DND-41 (cell line): Measurements from ENCODE around the gene NOC2L.
A peak's percentile ranks its signal among the peaks of the same experiment; 100 is the strongest.
"Not testable (repeated sequence)": the region's sequence is repeated elsewhere in the genome, so short reads cannot be mapped to it uniquely, and the experiment has no call there.

Source experiments
- ATAC-seq: fragments of 200-7000 bp; cut with Tn5 transposase; 3 replicates; pipeline ENCODE4 v1.9.1; 2021; ENCODE audit warnings: low read depth; ENCODE audit not compliant: insufficient read depth
- DNase-seq: peaks from one replicate; pipeline ENCODE4 v3.0.0-alpha.2; 2020
- H2AFZ ChIP-seq: 2 replicates; pipeline ENCODE4 v1.6.0; 2012; ENCODE audit warnings: low read depth, low read length
- H3K27ac ChIP-seq: 2 replicates; pipeline ENCODE4 v1.5.1; 2012; ENCODE audit warnings: low read length, inconsistent platforms
- H3K27me3 ChIP-seq: fragments of 200-600 bp; sonication (generic); 2 replicates; pipeline ENCODE4 v1.6.0; 2012; ENCODE audit warnings: low read length, mild to moderate bottlenecking, inconsistent platforms; ENCODE audit not compliant: insufficient read depth, poor library complexity
- H3K36me3 ChIP-seq: 2 replicates; pipeline ENCODE4 v1.5.1; 2012; ENCODE audit warnings: low read length, inconsistent platforms; ENCODE audit not compliant: insufficient read depth
- H3K4me1 ChIP-seq: 2 replicates; pipeline ENCODE4 v1.5.1; 2012; ENCODE audit warnings: mild to moderate bottlenecking, low read length; ENCODE audit not compliant: insufficient read depth
- H3K4me2 ChIP-seq: 2 replicates; pipeline ENCODE4 v1.6.0; 2012; ENCODE audit warnings: mild to moderate bottlenecking, moderate library complexity, low read length, inconsistent platforms; ENCODE audit not compliant: insufficient read depth
- H3K4me3 ChIP-seq, 2 experiments: fragments of 200-600 bp in 1 of 2; shearing (Covaris generic) in 1 of 2; 2 replicates each; pipeline ENCODE4 v1.5.1; 2012 to 2016; ENCODE audit warnings: inconsistent platforms in 2 of 2, low read length in 2 of 2, mild to moderate bottlenecking in 2 of 2, low read depth in 1 of 2, moderate library complexity in 1 of 2
- H3K79me2 ChIP-seq: 2 replicates; pipeline ENCODE4 v1.6.0; 2012; ENCODE audit warnings: low read length, inconsistent platforms; ENCODE audit not compliant: insufficient read depth
- H3K9ac ChIP-seq: 2 replicates; pipeline ENCODE4 v1.6.0; 2012; ENCODE audit warnings: low read depth, mild to moderate bottlenecking, inconsistent platforms, low read length, moderate library complexity
- H3K9me3 ChIP-seq: 2 replicates; pipeline ENCODE4 v1.5.1; 2012; ENCODE audit warnings: low read length, moderate library complexity, mild to moderate bottlenecking, inconsistent platforms; ENCODE audit not compliant: insufficient read depth, severe bottlenecking
- H4K20me1 ChIP-seq: 2 replicates; pipeline ENCODE4 v1.6.0; 2012; ENCODE audit warnings: low read length; ENCODE audit not compliant: insufficient read depth
- EZH2 ChIP-seq: IDR thresholded peaks from 3 replicates; pipeline ENCODE4 v1.6.1; 2012; ENCODE audit warnings: borderline replicate concordance, low read depth, mild to moderate bottlenecking, moderate library complexity, low read length, inconsistent platforms; ENCODE audit not compliant: severe bottlenecking
- TF ChIP-seq, protein P1 (sequence below): IDR thresholded peaks from 2 replicates; pipeline ENCODE4 v1.5.1; 2012; ENCODE audit warnings: borderline replicate concordance, low read length, moderate library complexity, mild to moderate bottlenecking; ENCODE audit not compliant: poor library complexity, severe bottlenecking; ENCODE audit errors: extremely low read depth

Gene NOC2L

DNA sequence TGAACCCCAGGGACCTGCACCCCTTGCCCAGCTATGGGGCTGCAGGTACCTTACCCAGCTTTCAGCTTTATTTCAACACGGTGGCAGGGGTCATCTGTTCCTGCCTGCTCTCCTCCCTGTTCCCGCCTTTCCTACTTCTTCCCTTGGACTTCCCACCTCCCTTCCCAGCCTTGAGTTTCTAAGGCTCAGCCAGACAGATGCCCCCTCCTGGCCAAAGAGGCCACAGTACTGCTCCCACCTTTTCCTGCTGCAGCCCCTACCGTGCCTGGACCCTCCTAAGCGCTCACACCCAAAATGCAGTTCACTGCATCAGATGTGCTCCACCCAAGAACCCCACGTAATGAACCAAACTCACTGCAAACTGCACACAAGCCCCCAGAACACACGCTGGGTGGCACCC lies 7.7 kb downstream of the NOC2L start:
- Histone ChIP-seq H3K9ac (no peak overlapping the region), H3K4me3 (no peak overlapping the region), H3K27ac (no peak overlapping the region), H3K4me1 (no peaks in the 10 kb centered on the region; the same call in 1 of the 2 replicates), H4K20me1 (peaks cover 66% of the 10 kb centered on the region), H3K9me3 (no peaks in the 10 kb centered on the region), H3K27me3 (no peaks in the 10 kb centered on the region), H3K79me2 (peaks cover 8% of the 10 kb centered on the region; the same call in 1 of the 2 replicates), H3K4me2 (no peak overlapping the region), H3K36me3 (peaks cover 99% of the 10 kb centered on the region), H2AFZ (no peak overlapping the region)
- DNase-seq (no peak), ATAC-seq (no peak)
- TF ChIP-seq EZH2, result no peak
- TF ChIP-seq, protein P1, sequence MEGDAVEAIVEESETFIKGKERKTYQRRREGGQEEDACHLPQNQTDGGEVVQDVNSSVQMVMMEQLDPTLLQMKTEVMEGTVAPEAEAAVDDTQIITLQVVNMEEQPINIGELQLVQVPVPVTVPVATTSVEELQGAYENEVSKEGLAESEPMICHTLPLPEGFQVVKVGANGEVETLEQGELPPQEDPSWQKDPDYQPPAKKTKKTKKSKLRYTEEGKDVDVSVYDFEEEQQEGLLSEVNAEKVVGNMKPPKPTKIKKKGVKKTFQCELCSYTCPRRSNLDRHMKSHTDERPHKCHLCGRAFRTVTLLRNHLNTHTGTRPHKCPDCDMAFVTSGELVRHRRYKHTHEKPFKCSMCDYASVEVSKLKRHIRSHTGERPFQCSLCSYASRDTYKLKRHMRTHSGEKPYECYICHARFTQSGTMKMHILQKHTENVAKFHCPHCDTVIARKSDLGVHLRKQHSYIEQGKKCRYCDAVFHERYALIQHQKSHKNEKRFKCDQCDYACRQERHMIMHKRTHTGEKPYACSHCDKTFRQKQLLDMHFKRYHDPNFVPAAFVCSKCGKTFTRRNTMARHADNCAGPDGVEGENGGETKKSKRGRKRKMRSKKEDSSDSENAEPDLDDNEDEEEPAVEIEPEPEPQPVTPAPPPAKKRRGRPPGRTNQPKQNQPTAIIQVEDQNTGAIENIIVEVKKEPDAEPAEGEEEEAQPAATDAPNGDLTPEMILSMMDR, result peak; percentile 39

DNA sequence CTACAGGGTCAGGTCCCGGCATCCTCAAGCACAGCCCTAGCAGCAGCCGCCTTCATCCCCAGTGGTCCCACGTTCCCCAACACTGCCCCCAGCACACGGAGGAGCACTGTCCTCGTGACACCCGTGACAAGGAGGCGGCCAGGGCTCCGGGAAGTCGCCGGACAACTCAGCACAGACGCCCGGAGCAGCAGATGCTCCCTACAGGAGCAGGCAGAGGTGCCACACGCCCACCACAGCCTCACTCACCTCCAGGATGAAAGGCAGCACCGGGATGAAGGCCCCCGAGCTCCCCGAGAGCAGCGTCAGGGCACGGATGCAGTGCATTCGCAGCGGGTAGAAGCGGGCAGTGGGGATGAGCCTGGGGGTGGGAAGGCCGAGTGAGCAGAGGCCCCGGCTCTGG lies 8.2 kb downstream of the NOC2L start:
- no peak overlapping the region for H3K27ac ChIP-seq
- no peaks in the 10 kb centered on the region for H3K9me3 ChIP-seq
- H3K4me1 ChIP-seq, result no peaks in the 10 kb centered on the region; the same call in 1 of the 2 replicates
- no peak for DNase-seq
- H3K27me3 ChIP-seq, result no peaks in the 10 kb centered on the region
- no peak overlapping the region for H3K4me3 ChIP-seq
- TF ChIP-seq, protein P1, result no peak
- no peak for TF ChIP-seq EZH2
- no peak overlapping the region for H2AFZ ChIP-seq
- H3K79me2 ChIP-seq, result peaks cover 3% of the 10 kb centered on the region; the same call in 1 of the 2 replicates
- no peak overlapping the region for H3K4me2 ChIP-seq
- peaks cover 99% of the 10 kb centered on the region for H3K36me3 ChIP-seq
- peaks cover 67% of the 10 kb centered on the region for H4K20me1 ChIP-seq
- H3K9ac ChIP-seq, result no peak overlapping the region
- ATAC-seq, result no peak

DNA sequence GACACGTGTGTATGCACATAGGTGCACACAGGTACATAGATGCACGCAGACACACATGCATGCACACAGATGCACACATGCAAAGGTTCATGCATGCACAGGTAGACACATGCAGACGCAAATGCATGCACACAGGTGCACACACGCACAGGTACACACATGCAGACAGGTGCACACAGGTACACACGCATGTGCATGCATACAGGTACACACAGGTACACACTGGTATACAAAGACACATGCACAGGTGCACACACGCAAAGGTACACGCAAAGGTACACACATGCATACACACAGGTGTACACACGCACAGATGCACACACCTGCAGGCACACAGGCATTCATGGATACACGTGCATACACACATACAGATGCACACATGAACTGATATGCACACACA lies 8.8 kb downstream of the NOC2L start:
- Histone ChIP-seq H3K27ac (no peak overlapping the region), H3K79me2 (no peaks in the 10 kb centered on the region), H3K27me3 (no peaks in the 10 kb centered on the region), H4K20me1 (peaks cover 62% of the 10 kb centered on the region), H3K36me3 (peaks cover 99% of the 10 kb centered on the region), H3K4me2 (no peak overlapping the region), H3K9me3 (no peaks in the 10 kb centered on the region), H3K4me3 (no peak overlapping the region), H3K9ac (no peak overlapping the region), H3K4me1 (no peaks in the 10 kb centered on the region), H2AFZ (no peak overlapping the region)
- DNase-seq (no peak), ATAC-seq (no peak)
- TF ChIP-seq EZH2, result no peak
- TF ChIP-seq, protein P1, result no peak

DNA sequence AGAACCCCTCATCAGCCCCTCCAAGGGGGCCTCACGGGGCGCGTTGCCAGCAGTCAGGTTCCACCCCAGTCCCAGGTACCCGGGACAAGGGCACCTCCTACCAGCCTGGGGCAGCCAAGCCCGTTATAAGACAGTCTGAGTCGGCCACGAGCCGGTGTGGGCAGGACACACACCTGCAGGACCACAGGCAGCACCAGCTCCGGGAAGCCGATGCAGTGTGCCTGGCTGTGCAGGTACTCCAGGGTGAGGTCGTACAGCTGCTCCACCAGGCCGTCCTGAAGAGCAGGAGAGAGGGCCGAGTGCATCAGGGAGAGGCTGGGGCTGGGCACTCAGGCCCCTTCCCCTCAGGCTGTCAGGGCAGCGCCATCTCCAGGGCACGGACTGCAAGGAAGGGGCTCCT lies 11.1 kb downstream of the NOC2L start:
- Histone ChIP-seq H3K27ac (no peak overlapping the region), H4K20me1 (peaks cover 58% of the 10 kb centered on the region), H3K4me3 (no peak overlapping the region), H3K9ac (no peak overlapping the region), H3K79me2 (no peaks in the 10 kb centered on the region), H3K4me1 (no peaks in the 10 kb centered on the region), H3K27me3 (no peaks in the 10 kb centered on the region), H3K36me3 (peaks cover 83% of the 10 kb centered on the region), H2AFZ (no peak overlapping the region), H3K4me2 (no peak overlapping the region), H3K9me3 (no peaks in the 10 kb centered on the region)
- DNase-seq, result no peak
- ATAC-seq, result no peak
- TF ChIP-seq, protein P1, result no peak
- no peak for TF ChIP-seq EZH2

DNA sequence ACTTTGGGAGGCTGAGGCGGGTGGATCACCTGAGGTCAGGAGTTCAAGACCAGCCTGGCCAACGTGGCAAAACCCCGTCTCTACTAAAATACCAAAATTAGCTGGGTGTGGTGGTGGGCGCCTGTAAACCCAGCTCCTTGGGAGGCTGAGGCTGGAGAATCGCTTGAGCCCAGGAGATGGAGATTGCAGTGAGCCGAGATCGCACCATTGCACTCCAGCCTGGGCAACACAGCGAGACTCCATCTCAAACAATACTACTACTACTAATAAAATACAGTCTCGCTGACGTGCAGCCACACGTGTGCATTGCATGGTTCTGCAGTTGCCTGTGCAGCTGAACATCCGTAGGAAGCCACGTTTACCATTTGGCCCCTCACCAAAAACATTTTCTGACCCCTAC lies 12.2 kb downstream of the NOC2L start:
- not testable (repeated sequence) for ATAC-seq, H3K4me3 ChIP-seq, H3K9ac ChIP-seq, H3K4me2 ChIP-seq, DNase-seq, H3K4me1 ChIP-seq, H3K27ac ChIP-seq, H3K79me2 ChIP-seq, H3K9me3 ChIP-seq, H2AFZ ChIP-seq, H3K27me3 ChIP-seq
- Histone ChIP-seq H4K20me1 (peaks cover 61% of the 10 kb centered on the region), H3K36me3 (peaks cover 72% of the 10 kb centered on the region)
